Measurements from ENCODE around the gene ASTN2.

- TF ChIP-seq CTCF (conservative IDR thresholded peaks at IDR 0.05; ENCODE audit: low read length) (no peak), EZH2phosphoT487 (IDR thresholded peaks at IDR 0.05; ENCODE audit: borderline replicate concordance, low read depth, low read length) (no peak)
These were observed 401.3 kb downstream of the ASTN2 start for GRCh38 chr9:117013440-117013995.
